ENCODE results near the gene DPY19L1.
"Not testable (repeated sequence)": the region's sequence is repeated elsewhere in the genome, so short reads cannot be mapped to it uniquely, and the experiment has no call there.

- not testable (repeated sequence) for TF ChIP-seq POLR2A (IDR thresholded peaks at IDR 0.05; ENCODE audit: low read length); GATA1 (IDR thresholded peaks at IDR 0.05; ENCODE audit: low read depth, low read length)
Observed at GRCh38 chr7:35043301-35043700, 6.0 kb upstream of the DPY19L1 start.
